Activated B cell treated with CpG ODN at 0.5 μM for 24 hours (primary cell): Measurements from ENCODE around the gene GOLGA1. TPM values are rescaled to one million over a fixed set of nuclear protein-coding genes. Genes with fewer than 3 reads are reported as not detected.

ENCODE experiments used
- ATAC-seq: fragments of 200-7000 bp; cut with Tn5 transposase; one replicate; pipeline ENCODE4 v1.10.0; 2021; ENCODE audit warnings: low read depth, mild to moderate bottlenecking, moderate library complexity
- CTCF ChIA-PET: fragments of 350-600 bp; sonication (Branson Sonifier 250); formaldehyde crosslinking; loops from one replicate; lab custom pipeline; 2021; ENCODE audit warnings: antibody characterized with exemption; lab: Charles Lee
- POLR2A ChIA-PET: fragments of 350-600 bp; sonication (Branson Sonifier 250); formaldehyde crosslinking; loops from one replicate; lab custom pipeline; 2021; ENCODE audit warnings: antibody characterized with exemption; lab: Charles Lee
- DNase-seq: peaks from one replicate; pipeline ENCODE4 v3.0.0; 2022
- H3K27ac Mint-ChIP-seq: one replicate; pipeline ENCODE4 v1.8.0; 2020; ENCODE audit warnings: mixed read lengths
- H3K27me3 Mint-ChIP-seq: one replicate; pipeline ENCODE4 v1.8.0; 2021; ENCODE audit warnings: mixed read lengths
- H3K36me3 Mint-ChIP-seq: one replicate; pipeline ENCODE4 v1.8.0; 2021; ENCODE audit warnings: low read depth, mixed read lengths
- H3K4me1 Mint-ChIP-seq: one replicate; pipeline ENCODE4 v1.8.0; 2021; ENCODE audit warnings: mixed read lengths
- H3K4me3 Mint-ChIP-seq: one replicate; pipeline ENCODE4 v1.8.0; 2020; ENCODE audit warnings: mild to moderate bottlenecking, mixed read lengths
- H3K9me3 Mint-ChIP-seq: one replicate; pipeline ENCODE4 v1.8.0; 2020; ENCODE audit warnings: mixed read lengths
- CTCF ChIP-seq: fragments of 200-600 bp; IDR thresholded peaks from one replicate; pipeline ENCODE4 v1.8.0; 2022; ENCODE audit warnings: antibody characterized with exemption, mild to moderate bottlenecking
- intact Hi-C: fragments of 100-400 bp; cut with micrococcal nuclease; formaldehyde crosslinking; loops from one replicate; pipeline ENCODE4 v1.15.1; 2024
- total RNA-seq: library from RNA; stranded (reverse); gene quantifications from 2 replicates; pipeline ENCODE4 v1.2.3, GENCODE V29; 2022

GOLGA1 gene
- total RNA-seq, 1 donor from 2014 or later = 14.0 TPM

- DNase-seq (no peak), ATAC-seq (no peak)
- peaks cover 81% of the 10 kb centered on the region for H3K36me3 Mint-ChIP-seq
- POLR2A ChIA-PET = no interaction called here
- TF ChIP-seq CTCF = no peak
- no peaks in the 10 kb centered on the region for H3K27me3 Mint-ChIP-seq
- no peak overlapping the region for H3K27ac Mint-ChIP-seq
- intact Hi-C loops = loop anchor here (10.0 kb wide), 1 partner anchor 485 kb away; no protein-coding TSS in a partner anchor
- H3K4me1 Mint-ChIP-seq = no peaks in the 10 kb centered on the region
- CTCF ChIA-PET = interaction anchor here (5.3 kb wide), 1 partner anchor 36 kb away, joined by 29 read pairs; the partner anchor contains the start of gene WDR38
- H3K9me3 Mint-ChIP-seq = no peaks in the 10 kb centered on the region
- no peak overlapping the region for H3K4me3 Mint-ChIP-seq
These were observed 50.7 kb downstream of the GOLGA1 start for GRCh38 chr9:124890179-124890578.

GRCh38 chr9:124889006-124889405 lies 51.9 kb downstream of the GOLGA1 start:
- DNase-seq (no peak), ATAC-seq (no peak)
- TF ChIP-seq CTCF = no peak
- Mint-ChIP-seq H3K27ac (no peak overlapping the region), H3K36me3 (peaks cover 80% of the 10 kb centered on the region), H3K4me3 (no peak overlapping the region), H3K4me1 (peaks cover 2% of the 10 kb centered on the region), H3K27me3 (no peaks in the 10 kb centered on the region), H3K9me3 (no peaks in the 10 kb centered on the region)
- ChIA-PET CTCF (no interaction called here), POLR2A (no interaction called here)
- intact Hi-C loops = no loop called here

GRCh38 chr9:124887832-124888231 lies 53.1 kb downstream of the GOLGA1 start:
- POLR2A ChIA-PET = no interaction called here
- intact Hi-C loops = no loop called here
- H3K9me3 Mint-ChIP-seq = no peaks in the 10 kb centered on the region
- DNase-seq (no peak), ATAC-seq (no peak)
- peaks cover 74% of the 10 kb centered on the region for H3K36me3 Mint-ChIP-seq
- peaks cover 2% of the 10 kb centered on the region for H3K4me1 Mint-ChIP-seq
- H3K4me3 Mint-ChIP-seq = no peak overlapping the region
- CTCF ChIA-PET = no interaction called here
- no peak for TF ChIP-seq CTCF
- H3K27ac Mint-ChIP-seq = no peak overlapping the region
- no peaks in the 10 kb centered on the region for H3K27me3 Mint-ChIP-seq

GRCh38 chr9:124886866-124887492 lies 53.9 kb downstream of the GOLGA1 start:
- ChIA-PET CTCF (no interaction called here), POLR2A (no interaction called here)
- no peaks in the 10 kb centered on the region for H3K9me3 Mint-ChIP-seq
- H3K36me3 Mint-ChIP-seq = peaks cover 75% of the 10 kb centered on the region
- intact Hi-C loops = no loop called here
- H3K27ac Mint-ChIP-seq = no peak overlapping the region
- DNase-seq (no peak), ATAC-seq (no peak)
- no peak overlapping the region for H3K4me3 Mint-ChIP-seq
- no peak for TF ChIP-seq CTCF
- H3K4me1 Mint-ChIP-seq = peaks cover 2% of the 10 kb centered on the region
- H3K27me3 Mint-ChIP-seq = no peaks in the 10 kb centered on the region

- no peak overlapping the region for H3K4me3 Mint-ChIP-seq
- H3K9me3 Mint-ChIP-seq = no peaks in the 10 kb centered on the region
- POLR2A ChIA-PET = no interaction called here
- TF ChIP-seq CTCF = no peak
- H3K27ac Mint-ChIP-seq = no peak overlapping the region
- intact Hi-C loops = no loop called here
- DNase-seq (no peak), ATAC-seq (no peak)
- peaks cover 77% of the 10 kb centered on the region for H3K36me3 Mint-ChIP-seq
- H3K4me1 Mint-ChIP-seq = peaks cover 2% of the 10 kb centered on the region
- CTCF ChIA-PET = no interaction called here
- no peaks in the 10 kb centered on the region for H3K27me3 Mint-ChIP-seq
These were observed 54.4 kb downstream of the GOLGA1 start for GRCh38 chr9:124886461-124886860.
